Activated CD4-positive, alpha-beta T cell treated with anti-CD3 and anti-CD28 coated beads for 36 hours (primary cell): ENCODE results near the gene GMPR2. TPM values are rescaled to one million over a fixed set of nuclear protein-coding genes. Genes with fewer than 3 reads are reported as not detected.
A peak's percentile ranks its signal among the peaks of the same experiment; 100 is the strongest.

Experiments
- ATAC-seq: fragments of 200-7000 bp; cut with Tn5 transposase; one replicate; pipeline ENCODE4 v1.10.0; 2021; ENCODE audit warnings: mild to moderate bottlenecking, moderate library complexity
- CTCF ChIA-PET: fragments of 350-600 bp; sonication (Branson Sonifier 250); formaldehyde crosslinking; loops from one replicate; lab custom pipeline; 2021; ENCODE audit warnings: antibody characterized with exemption; lab: Charles Lee
- POLR2A ChIA-PET: fragments of 350-600 bp; sonication (Branson Sonifier 250); formaldehyde crosslinking; loops from one replicate; lab custom pipeline; 2021; ENCODE audit warnings: antibody characterized with exemption, inconsistent platforms; lab: Charles Lee
- DNase-seq: peaks from one replicate; pipeline ENCODE4 v3.0.0-alpha.2; 2020
- H3K27ac Mint-ChIP-seq: one replicate; pipeline ENCODE4 v1.8.0; 2021; ENCODE audit warnings: mixed read lengths
- H3K27me3 Mint-ChIP-seq: one replicate; pipeline ENCODE4 v1.8.0; 2021; ENCODE audit warnings: mixed read lengths
- H3K36me3 Mint-ChIP-seq: one replicate; pipeline ENCODE4 v1.8.0; 2021; ENCODE audit warnings: low read depth, mixed read lengths
- H3K4me1 Mint-ChIP-seq: one replicate; pipeline ENCODE4 v1.8.0; 2021; ENCODE audit warnings: mixed read lengths
- H3K4me3 Mint-ChIP-seq: one replicate; pipeline ENCODE4 v1.8.0; 2021; ENCODE audit warnings: mild to moderate bottlenecking, moderate library complexity, mixed read lengths
- H3K9me3 Mint-ChIP-seq: one replicate; pipeline ENCODE4 v1.8.0; 2021; ENCODE audit warnings: low read depth, mixed read lengths
- intact Hi-C, 2 experiments: fragments of 100-400 bp; cut with DNase I in 1 of 2; cut with micrococcal nuclease in 1 of 2; formaldehyde crosslinking; loops; one replicate each; pipeline versions ENCODE4 v1.14.2 to v1.15.1; 2022 to 2024; cut with DNase I, micrococcal nuclease
- total RNA-seq, 2 experiments: library from RNA; stranded (reverse); gene quantifications; one replicate each; pipeline ENCODE4 v1.2.3, GENCODE V29; 2021

Gene GMPR2
- total RNA-seq, 2 experiments from 2014 or later: 56.7 to 59.6 TPM

DNA sequence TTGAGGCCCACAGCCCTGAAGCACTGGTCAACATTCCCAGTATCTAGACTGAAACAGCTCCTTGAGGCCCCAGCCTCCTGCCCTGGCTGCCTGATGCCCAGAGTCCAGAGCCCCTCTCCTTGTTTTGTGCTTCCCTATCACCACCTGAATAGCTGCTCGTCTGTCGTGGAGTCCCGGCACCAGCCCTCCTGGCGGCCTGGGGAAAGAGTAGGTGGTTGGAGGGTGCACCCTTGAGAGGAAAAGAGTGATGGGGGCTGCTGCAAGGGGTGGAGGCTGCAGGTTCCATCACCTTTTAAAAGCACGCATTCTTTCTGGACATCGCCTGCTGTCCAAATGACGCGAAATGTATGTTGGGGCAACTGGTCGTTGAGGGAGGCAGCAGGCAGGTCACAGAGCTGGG lies 35.5 kb downstream of the GMPR2 start:
- H3K9me3 Mint-ChIP-seq: no peaks in the 10 kb centered on the region
- CTCF ChIA-PET: interaction anchor here (4.8 kb wide), 1 partner anchor 40 kb away, joined by 20 read pairs; the partner anchor contains the start of gene CIDEB
- POLR2A ChIA-PET: interaction anchor here (0.6 kb wide), 2 partner anchors 25 to 45 kb away, joined by 5 to 8 read pairs; no protein-coding TSS in a partner anchor
- peaks cover 25% of the 10 kb centered on the region for H3K4me1 Mint-ChIP-seq
- H3K27ac Mint-ChIP-seq: no peak overlapping the region
- intact Hi-C loops: no loop called here
- no peak for DNase-seq
- no peaks in the 10 kb centered on the region for H3K27me3 Mint-ChIP-seq
- no peak for ATAC-seq
- H3K4me3 Mint-ChIP-seq: no peak overlapping the region
- peaks cover 25% of the 10 kb centered on the region for H3K36me3 Mint-ChIP-seq

DNA sequence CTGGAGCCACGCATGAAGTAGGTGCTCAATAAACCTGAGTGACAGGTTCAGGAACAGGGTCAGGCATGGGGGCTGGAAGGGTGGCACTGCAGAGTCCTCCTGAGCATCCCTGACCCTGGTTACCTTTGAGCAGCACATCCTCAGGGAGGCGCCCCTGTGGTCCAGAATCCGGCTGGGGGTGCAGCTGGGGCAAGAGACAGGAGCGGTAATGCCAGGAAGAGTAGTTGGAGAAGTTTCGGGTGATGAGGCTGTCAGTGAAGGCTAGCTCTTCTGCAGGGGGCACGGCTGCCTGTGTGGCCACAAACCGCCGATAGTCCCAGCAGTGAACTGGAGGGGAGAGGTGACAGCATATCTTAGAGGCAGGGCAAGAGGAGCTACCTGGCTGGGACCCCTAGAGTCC lies 36.6 kb downstream of the GMPR2 start:
- H3K4me3 Mint-ChIP-seq: no peak overlapping the region
- peaks cover 36% of the 10 kb centered on the region for H3K4me1 Mint-ChIP-seq
- ATAC-seq: no peak
- CTCF ChIA-PET: interaction anchor here (0.7 to 4.8 kb wide), 8 partner anchors 18 to 173 kb away, joined by 3 to 25 read pairs (median 6); partner anchors contain the start of genes CIDEB, MDP1 and TINF2
- H3K27me3 Mint-ChIP-seq: no peaks in the 10 kb centered on the region
- no peak for DNase-seq
- no peak overlapping the region for H3K27ac Mint-ChIP-seq
- peaks cover 26% of the 10 kb centered on the region for H3K36me3 Mint-ChIP-seq
- POLR2A ChIA-PET: interaction anchor here (1.1 to 2.0 kb wide), 3 partner anchors 10 to 27 kb away, joined by 4 to 6 read pairs (median 5); partner anchors contain the start of gene TINF2
- H3K9me3 Mint-ChIP-seq: no peaks in the 10 kb centered on the region
- intact Hi-C loops: no loop called here

DNA sequence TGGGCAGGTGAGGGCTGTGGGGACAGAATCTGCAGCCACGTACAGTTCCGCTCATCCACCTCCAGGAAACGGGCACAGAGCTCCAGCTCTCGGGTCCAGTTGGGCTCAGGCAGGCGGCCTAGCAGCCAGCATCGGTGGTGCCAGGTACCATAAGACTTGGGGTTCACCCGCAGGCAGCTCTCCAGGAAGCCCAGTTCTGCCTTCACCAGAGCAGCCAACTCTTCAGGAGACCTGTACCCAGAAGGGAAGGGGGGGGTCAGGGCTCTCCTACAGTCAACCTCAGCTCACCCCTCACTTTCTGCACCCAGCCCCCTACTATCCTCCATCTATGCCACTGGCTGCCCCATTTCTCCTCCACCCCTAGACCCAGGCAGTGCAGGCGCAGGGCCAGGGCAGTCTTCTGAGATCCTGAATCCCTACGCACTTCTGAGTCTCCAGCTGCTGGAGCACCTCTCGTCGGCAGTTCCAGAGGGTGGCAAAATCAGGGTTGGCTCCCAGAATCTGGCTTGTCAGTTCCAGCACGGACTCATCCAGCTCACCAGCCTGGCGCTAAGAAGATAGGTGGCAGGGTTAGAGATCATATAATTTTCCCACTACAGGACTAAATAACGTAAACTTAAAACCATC lies 37.3 kb downstream of the GMPR2 start:
- ChIA-PET POLR2A (interaction anchor here (1.1 to 2.0 kb wide), 4 partner anchors 9 to 28 kb away, joined by 4 to 6 read pairs (median 5); partner anchors contain the start of gene TINF2), CTCF (interaction anchor here (0.7 to 6.5 kb wide), 11 partner anchors 13 to 143 kb away, joined by 3 to 36 read pairs (median 7); partner anchors contain the start of genes CIDEB, MDP1, TINF2 and TM9SF1)
- Mint-ChIP-seq H3K27me3 (no peaks in the 10 kb centered on the region), H3K36me3 (peaks cover 26% of the 10 kb centered on the region), H3K4me1 (peaks cover 39% of the 10 kb centered on the region), H3K4me3 (peak overlapping the region; percentile 83), H3K27ac (no peak overlapping the region), H3K9me3 (no peaks in the 10 kb centered on the region)
- no peak for DNase-seq
- intact Hi-C loops: loop anchor here (5.0 to 10.0 kb wide), 4 partner anchors 38 to 715 kb away; partner anchors contain the start of genes CARMIL3 (in 1 of the 2), GMPR2 (in 1 of the 2), NEDD8 (in 1 of the 2) and THTPA (in 1 of the 2)
- no peak for ATAC-seq

DNA sequence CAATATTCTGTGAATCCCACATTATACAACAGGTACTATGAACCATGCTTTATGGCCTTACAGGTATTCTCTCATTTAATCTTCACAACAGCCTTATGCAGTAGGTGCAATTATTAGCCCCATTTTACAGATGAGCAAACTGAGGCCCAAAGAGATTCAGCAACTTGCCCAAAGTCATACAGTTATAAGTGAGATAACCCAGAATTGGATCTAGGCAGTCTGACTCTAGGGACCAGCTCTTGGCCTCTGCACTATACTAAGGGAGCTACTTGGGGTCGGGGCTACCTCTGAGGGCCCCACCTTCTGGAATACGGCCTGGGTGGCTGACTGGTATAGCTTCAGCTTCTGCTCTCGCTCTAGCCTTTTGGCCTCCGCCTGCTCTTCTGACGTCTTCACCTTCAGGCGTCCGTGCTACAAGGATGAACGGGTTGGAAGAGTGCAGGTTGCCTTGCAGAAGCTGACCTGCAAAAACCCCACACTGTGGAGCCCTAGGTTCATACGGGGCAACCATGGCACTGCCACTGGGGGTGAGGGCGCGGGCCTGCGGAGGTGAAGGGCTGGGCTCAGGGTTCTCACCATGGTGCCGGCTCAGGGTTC lies 37.9 kb downstream of the GMPR2 start:
- intact Hi-C loops: loop anchor here (1.0 to 10.0 kb wide), 17 partner anchors 23 to 716 kb away; partner anchors contain the start of genes CHMP4A (in 2 of the 2), GMPR2 (in 2 of the 2), NEDD8 (in 2 of the 2) and TINF2 (in 2 of the 2)
- ChIA-PET CTCF (interaction anchor here (0.6 to 6.5 kb wide), 14 partner anchors 13 to 82 kb away, joined by 3 to 36 read pairs (median 8); partner anchors contain the start of genes CIDEB, DHRS1, IPO4 and MDP1), POLR2A (interaction anchor here (0.6 to 2.0 kb wide), 12 partner anchors 8 to 156 kb away, joined by 3 to 12 read pairs (median 5); partner anchors contain the start of genes CIDEB, DCAF11, LTB4R and NRL)
- Mint-ChIP-seq H3K4me3 (peak overlapping the region; percentile 83), H3K27ac (peak overlapping the region; percentile 96), H3K27me3 (no peaks in the 10 kb centered on the region), H3K9me3 (no peaks in the 10 kb centered on the region), H3K36me3 (peaks cover 26% of the 10 kb centered on the region), H3K4me1 (peaks cover 45% of the 10 kb centered on the region)
- ATAC-seq (no peak), DNase-seq (no peak)

GRCh38 chr14:24271134-24271833 lies 38.6 kb downstream of the GMPR2 start, which contains the start of gene RABGGTA:
Gene RABGGTA, minus strand, starts transcription at chr14:24271597. Its CDS starts 482 bp downstream, at chr14:24271115.
- intact Hi-C loops: loop anchor here (1.0 to 10.0 kb wide), 17 partner anchors 24 to 716 kb away; partner anchors contain the start of genes CHMP4A (in 2 of the 2), GMPR2 (in 2 of the 2), NEDD8 (in 2 of the 2) and TINF2 (in 2 of the 2)
- DNase-seq (peak; percentile 94), ATAC-seq (peak; percentile 85)
- Mint-ChIP-seq H3K4me1 (peaks cover 46% of the 10 kb centered on the region), H3K36me3 (peaks cover 26% of the 10 kb centered on the region), H3K4me3 (peak within 1 kb of the TSS; percentile 83), H3K9me3 (no peaks in the 10 kb centered on the region), H3K27me3 (no peaks in the 10 kb centered on the region), H3K27ac (peak within 1 kb of the TSS; percentile 97)
- ChIA-PET CTCF (interaction anchor here (0.6 to 6.5 kb wide), 14 partner anchors 12 to 83 kb away, joined by 3 to 36 read pairs (median 8); partner anchors contain the start of genes CIDEB, DHRS1, IPO4 and MDP1), POLR2A (interaction anchor here (0.6 to 1.7 kb wide), 10 partner anchors 8 to 157 kb away, joined by 3 to 12 read pairs (median 5); partner anchors contain the start of genes CIDEB, DCAF11, LTB4R and NRL)

DNA sequence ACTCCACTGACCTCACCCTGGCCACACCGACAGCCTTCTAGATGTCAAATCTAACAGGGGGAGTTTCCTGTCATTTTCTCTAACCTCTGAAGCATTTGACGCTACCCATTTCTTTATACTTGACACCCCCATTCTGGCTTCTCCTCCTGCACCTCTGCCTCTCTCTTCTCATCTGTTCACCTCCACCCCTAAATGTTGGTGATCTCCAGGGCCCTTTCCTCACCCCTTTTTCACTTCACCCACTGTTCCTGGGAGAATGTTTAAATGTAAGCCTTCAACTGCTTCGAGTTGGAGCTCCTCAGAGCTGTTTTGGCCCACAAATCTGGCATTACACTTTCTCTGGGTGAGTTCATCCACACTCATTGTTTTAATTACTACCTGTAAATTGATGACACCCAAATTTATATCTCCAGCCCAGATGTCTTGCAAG lies 39.1 kb downstream of the GMPR2 start:
- H3K4me3 Mint-ChIP-seq: peak overlapping the region; percentile 83
- ATAC-seq (no peak), DNase-seq (no peak)
- peaks cover 51% of the 10 kb centered on the region for H3K4me1 Mint-ChIP-seq
- ChIA-PET CTCF (interaction anchor here (0.7 to 6.5 kb wide), 15 partner anchors 11 to 206 kb away, joined by 3 to 36 read pairs (median 8); partner anchors contain the start of genes CIDEB, DHRS1, MDP1 and NOP9), POLR2A (interaction anchor here (0.7 to 1.7 kb wide), 11 partner anchors 8 to 1682 kb away, joined by 3 to 12 read pairs (median 5); partner anchors contain the start of genes CIDEB, DCAF11, LTB4R and NRL)
- H3K9me3 Mint-ChIP-seq: no peaks in the 10 kb centered on the region
- intact Hi-C loops: loop anchor here (1.0 to 10.0 kb wide), 17 partner anchors 25 to 717 kb away; partner anchors contain the start of genes CHMP4A (in 2 of the 2), GMPR2 (in 2 of the 2), NEDD8 (in 2 of the 2) and TINF2 (in 2 of the 2)
- peaks cover 21% of the 10 kb centered on the region for H3K36me3 Mint-ChIP-seq
- no peaks in the 10 kb centered on the region for H3K27me3 Mint-ChIP-seq
- H3K27ac Mint-ChIP-seq: peak overlapping the region; percentile 97

DNA sequence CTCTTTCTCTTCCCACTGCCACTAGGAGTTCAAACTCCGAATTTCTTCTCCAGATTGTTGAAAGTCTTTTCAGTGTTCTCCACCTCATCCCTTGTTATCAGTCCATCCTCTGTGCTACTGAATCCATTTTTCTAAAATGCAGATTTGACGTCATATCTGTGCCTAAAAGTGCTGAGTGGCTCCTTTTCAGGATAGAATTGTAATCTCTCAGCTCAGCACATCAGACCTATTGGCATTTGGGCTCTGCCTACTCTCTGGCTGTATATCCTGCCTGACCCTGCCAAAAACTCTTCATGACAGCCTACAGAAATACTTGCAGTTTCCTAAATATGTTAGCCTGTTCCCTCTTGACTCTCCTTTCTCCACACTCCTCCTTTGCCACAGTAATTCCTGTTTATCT lies 39.7 kb downstream of the GMPR2 start:
- ATAC-seq: no peak
- peak overlapping the region; percentile 97 for H3K27ac Mint-ChIP-seq
- no peaks in the 10 kb centered on the region for H3K27me3 Mint-ChIP-seq
- no peaks in the 10 kb centered on the region for H3K9me3 Mint-ChIP-seq
- peaks cover 57% of the 10 kb centered on the region for H3K4me1 Mint-ChIP-seq
- ChIA-PET CTCF (interaction anchor here (0.5 to 6.5 kb wide), 12 partner anchors 19 to 207 kb away, joined by 3 to 36 read pairs (median 6); partner anchors contain the start of genes CIDEB, DHRS1, MDP1 and NOP9), POLR2A (interaction anchor here (0.7 to 0.8 kb wide), 2 partner anchors 30 to 1682 kb away, joined by 3 to 5 read pairs; partner anchors contain the start of gene TINF2)
- H3K4me3 Mint-ChIP-seq: peak overlapping the region; percentile 83
- intact Hi-C loops: loop anchor here (5.0 to 10.0 kb wide), 4 partner anchors 40 to 718 kb away; partner anchors contain the start of genes CARMIL3 (in 1 of the 2), GMPR2 (in 1 of the 2), NEDD8 (in 1 of the 2) and THTPA (in 1 of the 2)
- DNase-seq: no peak
- H3K36me3 Mint-ChIP-seq: peaks cover 15% of the 10 kb centered on the region

DNA sequence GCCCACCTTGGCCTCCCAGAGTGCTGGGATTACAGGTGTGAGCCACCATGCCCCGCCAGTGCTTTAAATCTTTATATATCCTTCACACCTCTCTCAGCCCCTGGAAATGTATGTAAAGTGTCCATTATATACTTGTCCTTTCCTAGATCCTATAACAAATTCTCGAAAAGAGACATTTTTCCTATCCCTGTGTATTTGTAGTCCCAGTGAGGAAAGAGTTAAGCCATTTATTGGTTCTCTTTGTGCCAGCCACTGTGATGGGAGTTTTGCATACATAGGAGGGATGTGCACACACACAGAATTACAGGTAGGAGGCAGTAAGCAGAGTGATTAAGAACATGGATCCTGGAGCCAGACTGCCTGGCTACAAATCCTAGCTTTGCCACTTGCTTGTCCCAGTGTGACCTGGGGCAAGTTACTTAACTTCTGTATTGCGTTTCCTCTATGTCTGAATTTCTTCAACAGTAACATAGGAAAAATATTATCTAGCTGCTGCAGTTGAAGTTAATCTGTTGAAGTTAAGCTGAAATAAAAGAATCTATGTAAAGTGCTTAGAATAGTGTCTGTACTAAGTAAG lies 40.8 kb downstream of the GMPR2 start:
- intact Hi-C loops: loop anchor here (5.0 to 10.0 kb wide), 4 partner anchors 41 to 719 kb away; partner anchors contain the start of genes CARMIL3 (in 1 of the 2), GMPR2 (in 1 of the 2), NEDD8 (in 1 of the 2) and THTPA (in 1 of the 2)
- peaks cover 17% of the 10 kb centered on the region for H3K36me3 Mint-ChIP-seq
- no peaks in the 10 kb centered on the region for H3K27me3 Mint-ChIP-seq
- peaks cover 4% of the 10 kb centered on the region for H3K9me3 Mint-ChIP-seq
- POLR2A ChIA-PET: interaction anchor here (1.2 to 1.3 kb wide), 3 partner anchors 16 to 112 kb away, joined by 4 to 6 read pairs (median 5); partner anchors contain the start of gene GMPR2
- ATAC-seq (no peak), DNase-seq (no peak)
- H3K4me1 Mint-ChIP-seq: peaks cover 67% of the 10 kb centered on the region
- H3K27ac Mint-ChIP-seq: peak overlapping the region; percentile 97
- H3K4me3 Mint-ChIP-seq: peak overlapping the region; percentile 56
- CTCF ChIA-PET: interaction anchor here (0.5 to 6.5 kb wide), 12 partner anchors 10 to 158 kb away, joined by 3 to 36 read pairs (median 6); partner anchors contain the start of genes IRF9 and TINF2

DNA sequence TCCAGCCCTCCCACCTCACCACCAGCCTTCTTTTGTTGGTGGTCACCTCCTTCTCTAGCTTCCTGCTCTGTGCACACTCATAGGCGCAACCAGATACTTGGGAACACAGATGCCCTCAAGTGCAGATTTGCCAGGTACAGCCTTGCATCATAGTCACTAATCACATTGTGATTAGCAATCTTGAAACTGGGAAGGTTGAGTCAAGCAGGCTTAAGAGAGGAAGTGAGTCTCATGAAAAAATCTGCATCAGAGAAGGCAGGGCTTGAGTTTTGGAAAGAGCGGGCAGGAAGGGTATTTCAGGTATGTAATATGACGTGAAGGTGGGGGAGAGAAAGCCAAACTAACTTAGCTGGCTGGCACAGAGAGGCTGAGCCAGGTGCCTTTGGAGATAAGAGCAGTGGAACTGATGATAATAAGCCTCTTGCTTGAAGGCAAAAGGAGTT lies 41.4 kb downstream of the GMPR2 start:
- H3K9me3 Mint-ChIP-seq: peaks cover 4% of the 10 kb centered on the region
- H3K36me3 Mint-ChIP-seq: peaks cover 14% of the 10 kb centered on the region
- intact Hi-C loops: loop anchor here (1.0 to 10.0 kb wide), 6 partner anchors 15 to 719 kb away; partner anchors contain the start of genes CARMIL3 (in 1 of the 2), GMPR2 (in 1 of the 2), NEDD8 (in 1 of the 2) and THTPA (in 1 of the 2)
- ChIA-PET CTCF (interaction anchor here (0.5 to 6.5 kb wide), 13 partner anchors 9 to 157 kb away, joined by 3 to 36 read pairs (median 5); partner anchors contain the start of genes IRF9, NOP9 and TINF2), POLR2A (interaction anchor here (0.9 to 1.3 kb wide), 4 partner anchors 16 to 112 kb away, joined by 4 to 6 read pairs (median 4); partner anchors contain the start of genes GMPR2 and TINF2)
- peaks cover 73% of the 10 kb centered on the region for H3K4me1 Mint-ChIP-seq
- peak overlapping the region; percentile 97 for H3K27ac Mint-ChIP-seq
- no peaks in the 10 kb centered on the region for H3K27me3 Mint-ChIP-seq
- peak; percentile 69 for ATAC-seq
- peak; percentile 74 for DNase-seq
- peak overlapping the region; percentile 56 for H3K4me3 Mint-ChIP-seq
